Measurements from ENCODE around the gene CBL. TPM values are rescaled to one million over a fixed set of nuclear protein-coding genes. Genes with fewer than 3 reads are reported as not detected.
A peak's percentile ranks its signal among the peaks of the same experiment; 100 is the strongest.

CBL gene
- total RNA-seq, 1 experiment from 2014 or later, result 45.6 TPM

- TF ChIP-seq RORB (CRISPR knock-in tag; IDR thresholded peaks at IDR 0.05), result no peak
- TF ChIP-seq SP1 (CRISPR knock-in tag; conservative IDR thresholded peaks at IDR 0.05), result no peak
- TF ChIP-seq AFF4 (CRISPR knock-in tag; IDR thresholded peaks at IDR 0.05; ENCODE audit: borderline replicate concordance), result no peak
- no peak for TF ChIP-seq FOXP1 (CRISPR knock-in tag; IDR thresholded peaks at IDR 0.05; ENCODE audit: borderline replicate concordance)
- no peak for TF ChIP-seq TEAD4 (CRISPR knock-in tag; IDR thresholded peaks at IDR 0.05)
These were observed 3.6 kb upstream of the CBL start (continued) for GRCh38 chr11:119202554-119202953.

- Mint-ChIP-seq H3K4me1 (peaks cover 31% of the 10 kb centered on the region), H3K4me3 (no peak overlapping the region), H3K27me3 (ENCODE audit: low read depth) (no peaks in the 10 kb centered on the region), H3K36me3 (peaks cover 3% of the 10 kb centered on the region; the same call in 1 of the 2 replicates), H3K27ac (no peak overlapping the region), H3K9me3 (no peaks in the 10 kb centered on the region)
- ATAC-seq (no peak), DNase-seq (ENCODE audit: low spot score) (no peak)
- TF ChIP-seq FOXP1 (CRISPR knock-in tag; IDR thresholded peaks at IDR 0.05; ENCODE audit: borderline replicate concordance), result no peak
- ChIA-PET CTCF (interaction anchor here (0.8 to 1.2 kb wide), 3 partner anchors 8 to 96 kb away, joined by 3 to 5 read pairs (median 4); no protein-coding TSS in a partner anchor), POLR2A (no interaction called here)
These were observed 2.1 kb upstream of the CBL start for GRCh38 chr11:119204066-119204465.

- Mint-ChIP-seq H3K27ac (peak overlapping the region; percentile 94), H3K4me3 (peak overlapping the region; percentile 63)
- POLR2A ChIA-PET, result no interaction called here
These were observed 1.1 kb upstream of the CBL start for GRCh38 chr11:119205080-119205479.

More at GRCh38 chr11:119205080-119205479, 1.1 kb upstream of the CBL start:
- DNase-seq (ENCODE audit: low spot score), result no peak
- H3K36me3 Mint-ChIP-seq, result peaks cover 3% of the 10 kb centered on the region; the same call in 1 of the 2 replicates
- H3K4me1 Mint-ChIP-seq, result peaks cover 39% of the 10 kb centered on the region
- TF ChIP-seq MXD4 (CRISPR knock-in tag; IDR thresholded peaks at IDR 0.05; ENCODE audit: borderline replicate concordance), result no peak
- no peak for TF ChIP-seq RELA (CRISPR knock-in tag; IDR thresholded peaks at IDR 0.05; ENCODE audit: borderline replicate concordance)
- no peak for TF ChIP-seq ZNF671 (CRISPR knock-in tag; IDR thresholded peaks at IDR 0.05)
- TF ChIP-seq ZNF396 (CRISPR knock-in tag; IDR thresholded peaks at IDR 0.05; ENCODE audit: borderline replicate concordance), result no peak
- TF ChIP-seq JUN (CRISPR knock-in tag; IDR thresholded peaks at IDR 0.05), result no peak
- no peak for TF ChIP-seq ZNF317 (CRISPR knock-in tag; IDR thresholded peaks at IDR 0.05; ENCODE audit: borderline replicate concordance, low read depth)
- no peak for TF ChIP-seq NR3C1 (CRISPR knock-in tag; conservative IDR thresholded peaks at IDR 0.05; ENCODE audit: low read depth)
- TF ChIP-seq E2F1 (CRISPR knock-in tag; IDR thresholded peaks at IDR 0.05), result no peak
- no peak for TF ChIP-seq ATF3 (CRISPR knock-in tag; conservative IDR thresholded peaks at IDR 0.05)
- no peak for TF ChIP-seq ZBTB21 (CRISPR knock-in tag; IDR thresholded peaks at IDR 0.05; ENCODE audit: borderline replicate concordance)
- TF ChIP-seq SMAD4 (CRISPR knock-in tag; IDR thresholded peaks at IDR 0.05), result no peak
- no peak for TF ChIP-seq ZNF512 (CRISPR knock-in tag; IDR thresholded peaks at IDR 0.05; ENCODE audit: borderline replicate concordance)
- TF ChIP-seq ZSCAN18 (CRISPR knock-in tag; IDR thresholded peaks at IDR 0.05), result no peak
- no peak for ATAC-seq
- H3K27me3 Mint-ChIP-seq (ENCODE audit: low read depth), result no peaks in the 10 kb centered on the region
- no peaks in the 10 kb centered on the region for H3K9me3 Mint-ChIP-seq
- CTCF ChIA-PET, result interaction anchor here (0.6 to 2.8 kb wide), 9 partner anchors 9 to 133 kb away, joined by 3 to 20 read pairs (median 5); partner anchors contain the start of genes ABCG4 and NLRX1
